Esophagus muscularis mucosa (tissue), 4 donors: ENCODE results near the gene TDRD5. TPM values are rescaled to one million over a fixed set of nuclear protein-coding genes. Genes with fewer than 3 reads are reported as not detected.

Source experiments
- DNase-seq: peaks from one replicate; pipeline ENCODE4 v3.0.0-alpha.2; 2017; ENCODE audit errors: extremely low spot score
- H3K27ac ChIP-seq, 4 donors: fragments of 200-600 bp; sonication (generic); replicated peaks in 1 of 4; 1 replicate in 3 of 4; 2 replicates in 1 of 4; pipeline ENCODE4 v1.5.1; 2016 to 2019; ENCODE audit warnings: mild to moderate bottlenecking in 1 of 4
- H3K27me3 ChIP-seq, 4 donors: fragments of 200-600 bp; sonication (generic); one replicate each; pipeline versions ENCODE4 v1.5.1 to v1.6.0; 2016 to 2019
- H3K36me3 ChIP-seq, 4 donors: fragments of 200-600 bp; sonication (generic); one replicate each; pipeline ENCODE4 v1.5.1; 2016 to 2019
- H3K4me1 ChIP-seq, 4 donors: fragments of 200-600 bp; sonication (generic); one replicate each; pipeline ENCODE4 v1.5.1; 2016 to 2019
- H3K4me3 ChIP-seq, 4 donors: fragments of 200-600 bp; sonication (generic); 1 replicate in 2 of 4; 2 replicates in 2 of 4; pipeline ENCODE4 v1.5.1; 2016 to 2019; ENCODE audit warnings: mild to moderate bottlenecking in 4 of 4, moderate library complexity in 1 of 4
- H3K9me3 ChIP-seq, 4 donors: fragments of 200-600 bp; sonication (generic); 1 replicate in 3 of 4; 2 replicates in 1 of 4; pipeline ENCODE4 v1.5.1; 2016 to 2019
- EP300 ChIP-seq: sonication (generic); formaldehyde crosslinking; IDR thresholded peaks from one replicate; pipeline ENCODE4 v1.6.1; 2017; ENCODE audit warnings: antibody characterized with exemption
- POLR2A ChIP-seq: fragments of 450-650 bp; IDR thresholded peaks from one replicate; pipeline ENCODE4 v1.6.1; 2017; ENCODE audit warnings: antibody characterized with exemption, moderate library complexity, mild to moderate bottlenecking, low read depth
- POLR2AphosphoS5 ChIP-seq, 2 donors: sonication (generic); formaldehyde crosslinking; IDR thresholded peaks; one replicate each; pipeline ENCODE4 v1.6.1; 2017; ENCODE audit warnings: antibody characterized with exemption in 2 of 2
- WGBS: methylation state at CpG from one replicate; pipeline ENCODE4 v1.1.5; 2018; 5-methylcytosine and 5-hydroxymethylcytosine counted together
- intact Hi-C: fragments of 100-400 bp; cut with DNase I; formaldehyde crosslinking; loops from one replicate; pipeline ENCODE4 v1.15.1; 2023
- total RNA-seq, 4 donors: library from RNA; depleted of rRNA; stranded (reverse); fragments of >200 nt; gene quantifications; one replicate each; pipeline versions ENCODE4 v1.1.0 to v1.2.1, GENCODE V29; 2016
- TF ChIP-seq, protein P1 (sequence below), 3 experiments: fragments of 200-600 bp in 2 of 3; fragments of 450-650 bp in 1 of 3; sonication (generic) in 2 of 3; IDR thresholded peaks; one replicate each; pipeline ENCODE4 v1.5.1; 2017 to 2019; ENCODE audit warnings: antibody characterized with exemption in 3 of 3, mild to moderate bottlenecking in 2 of 3, moderate library complexity in 1 of 3

Gene TDRD5, protein sequence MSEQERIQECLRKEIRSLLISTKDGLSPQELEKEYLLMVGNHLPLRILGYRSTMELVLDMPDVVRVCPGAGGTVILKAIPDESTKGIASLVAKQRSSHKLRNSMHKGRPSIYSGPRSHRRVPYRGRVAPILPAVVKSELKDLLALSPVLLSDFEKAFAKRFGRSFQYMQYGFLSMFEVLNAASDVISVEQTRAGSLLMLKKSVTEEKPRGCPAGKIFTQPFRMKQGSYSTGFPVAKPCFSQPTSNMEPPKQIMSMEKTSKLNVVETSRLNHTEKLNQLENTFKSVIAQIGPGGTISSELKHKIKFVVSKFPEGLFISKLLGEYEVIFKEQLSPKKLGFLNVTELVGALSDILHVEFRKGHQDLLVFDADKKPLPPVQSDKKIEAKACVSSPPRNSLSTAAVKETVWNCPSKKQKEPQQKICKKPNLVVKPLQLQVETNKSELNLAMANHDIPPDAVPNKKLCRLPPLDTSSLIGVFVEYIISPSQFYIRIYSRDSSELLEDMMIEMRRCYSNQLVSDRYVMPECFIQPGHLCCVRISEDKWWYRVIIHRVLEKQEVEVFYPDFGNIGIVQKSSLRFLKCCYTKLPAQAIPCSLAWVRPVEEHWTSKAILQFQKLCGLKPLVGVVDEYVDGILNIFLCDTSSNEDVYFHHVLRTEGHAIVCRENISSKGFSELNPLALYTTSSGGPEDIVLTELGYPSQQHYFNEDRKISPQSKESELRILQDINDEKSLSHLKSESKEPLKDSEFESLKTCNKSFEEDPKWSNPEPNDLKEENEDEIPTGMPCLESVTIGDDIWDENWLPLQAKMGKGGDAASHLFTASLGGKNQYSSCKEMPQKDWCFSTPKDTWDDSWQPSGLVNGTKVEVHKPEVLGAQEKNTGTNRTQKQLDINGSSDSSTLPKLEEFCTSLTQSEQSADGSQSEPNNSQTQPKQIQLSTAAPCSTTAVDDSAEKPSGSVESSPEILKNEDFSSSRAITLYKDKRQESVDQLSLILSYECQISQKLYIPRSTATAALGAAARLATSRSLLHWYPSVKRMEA
- total RNA-seq: under 1 TPM in 2 of 4 donors, not detected in 2; 0.06 to 0.17 TPM

DNA sequence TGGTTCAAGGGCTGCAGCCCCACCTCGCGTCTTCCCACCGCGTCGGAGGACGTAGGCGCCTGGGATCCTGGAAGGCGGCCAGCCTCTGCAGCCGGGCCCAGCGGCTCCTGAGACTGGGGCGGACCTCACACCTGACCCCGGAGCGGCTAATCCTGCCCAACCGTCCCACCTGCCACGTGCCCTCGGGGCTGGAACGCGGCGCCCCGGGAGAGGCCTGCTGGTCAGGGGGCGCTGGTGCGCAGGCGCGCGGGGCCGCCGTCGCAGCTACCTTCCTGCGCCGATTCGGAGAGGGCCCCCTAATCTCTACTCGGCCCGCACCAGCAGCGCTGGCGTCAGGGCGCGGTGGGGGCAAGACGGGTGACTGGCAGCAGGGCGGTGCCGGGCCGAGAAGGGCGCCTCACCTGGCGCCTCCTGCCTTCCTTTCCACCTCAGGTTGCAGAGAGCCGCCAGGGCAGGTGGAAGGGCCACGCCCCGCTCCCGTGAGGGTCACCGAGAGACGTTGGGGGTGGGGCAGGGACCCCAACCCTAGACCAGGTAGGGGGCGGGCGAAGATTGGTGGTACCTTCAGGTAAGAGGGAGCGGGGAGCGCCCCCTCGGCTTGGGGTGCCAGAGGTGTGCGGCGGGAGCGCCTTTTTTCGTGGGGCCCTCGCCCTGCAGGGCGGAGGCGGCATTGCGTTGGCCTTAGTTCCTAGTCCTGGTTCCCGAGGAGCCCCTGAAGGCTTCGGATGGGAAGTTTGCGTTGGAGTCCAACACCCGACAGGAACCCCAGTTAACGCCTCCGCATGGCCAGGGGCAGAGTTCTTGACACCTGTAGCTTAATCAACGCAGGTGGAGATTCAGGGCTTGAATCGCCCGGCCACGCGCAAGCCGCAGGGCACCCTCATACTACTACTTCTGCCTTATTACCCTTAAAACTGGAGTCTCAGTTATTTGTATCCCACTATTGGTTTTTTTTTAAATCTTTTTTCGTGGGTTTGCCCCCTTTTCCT lies at the start of gene TDRD5:
TSS of gene TDRD5 (plus strand) at position 241 of the 989 bp plus-strand sequence. CDS start 784 bp downstream, outside the sequence.
- Histone ChIP-seq H3K9me3 (no peaks in the 10 kb centered on the region), H3K27me3 (peaks cover 0 to 40% (median 14%) of the 10 kb centered on the region in 4 donors), H3K27ac (no peak within 1 kb of the TSS), H3K4me3 (peak within 1 kb of the TSS; percentile 22 to 36 (median 30)), H3K36me3 (no peaks in the 10 kb centered on the region), H3K4me1 (peaks cover 4 to 10% (median 8%) of the 10 kb centered on the region in 4 donors)
- WGBS: 17% methylated on average over 38 of the region's 75 CpGs
- TF ChIP-seq POLR2AphosphoS5 (IDR thresholded peaks at IDR 0.05) (no peak), POLR2A (no peak), EP300 (no peak)
- TF ChIP-seq, protein P1, sequence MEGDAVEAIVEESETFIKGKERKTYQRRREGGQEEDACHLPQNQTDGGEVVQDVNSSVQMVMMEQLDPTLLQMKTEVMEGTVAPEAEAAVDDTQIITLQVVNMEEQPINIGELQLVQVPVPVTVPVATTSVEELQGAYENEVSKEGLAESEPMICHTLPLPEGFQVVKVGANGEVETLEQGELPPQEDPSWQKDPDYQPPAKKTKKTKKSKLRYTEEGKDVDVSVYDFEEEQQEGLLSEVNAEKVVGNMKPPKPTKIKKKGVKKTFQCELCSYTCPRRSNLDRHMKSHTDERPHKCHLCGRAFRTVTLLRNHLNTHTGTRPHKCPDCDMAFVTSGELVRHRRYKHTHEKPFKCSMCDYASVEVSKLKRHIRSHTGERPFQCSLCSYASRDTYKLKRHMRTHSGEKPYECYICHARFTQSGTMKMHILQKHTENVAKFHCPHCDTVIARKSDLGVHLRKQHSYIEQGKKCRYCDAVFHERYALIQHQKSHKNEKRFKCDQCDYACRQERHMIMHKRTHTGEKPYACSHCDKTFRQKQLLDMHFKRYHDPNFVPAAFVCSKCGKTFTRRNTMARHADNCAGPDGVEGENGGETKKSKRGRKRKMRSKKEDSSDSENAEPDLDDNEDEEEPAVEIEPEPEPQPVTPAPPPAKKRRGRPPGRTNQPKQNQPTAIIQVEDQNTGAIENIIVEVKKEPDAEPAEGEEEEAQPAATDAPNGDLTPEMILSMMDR (IDR thresholded peaks at IDR 0.05): no peak
- no peak for DNase-seq
- intact Hi-C loops: no loop called here

DNA sequence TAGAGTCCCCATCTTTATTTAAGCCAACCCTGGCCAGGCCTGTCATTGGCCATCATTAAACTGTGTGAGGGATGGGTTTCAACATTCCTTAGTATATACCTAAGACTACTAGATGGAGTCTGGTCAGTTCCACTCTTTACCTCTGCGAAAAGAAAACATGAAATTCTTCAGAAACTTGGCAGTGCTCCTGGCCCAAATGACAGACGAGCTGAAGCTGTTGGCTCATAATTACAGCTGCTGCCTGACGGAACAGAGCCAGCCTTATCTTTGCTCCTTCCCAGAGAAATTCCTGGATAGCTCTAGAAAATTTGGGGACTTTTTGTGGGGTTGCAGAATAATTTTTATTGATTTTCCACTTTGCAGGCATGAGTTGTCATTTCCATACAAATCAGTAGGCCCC lies 46.3 kb upstream of the TDRD5 start:
- no peak for DNase-seq
- intact Hi-C loops: no loop called here
- Histone ChIP-seq H3K27ac (no peak overlapping the region), H3K27me3 (peaks cover 0 to 9% (median 0%) of the 10 kb centered on the region in 4 donors), H3K4me1 (no peaks in the 10 kb centered on the region), H3K4me3 (no peak overlapping the region), H3K9me3 (no peaks in the 10 kb centered on the region), H3K36me3 (no peaks in the 10 kb centered on the region)
- 33% methylated on average over 3 of the region's 3 CpGs for WGBS
- TF ChIP-seq POLR2AphosphoS5 (IDR thresholded peaks at IDR 0.05): no peak

DNA sequence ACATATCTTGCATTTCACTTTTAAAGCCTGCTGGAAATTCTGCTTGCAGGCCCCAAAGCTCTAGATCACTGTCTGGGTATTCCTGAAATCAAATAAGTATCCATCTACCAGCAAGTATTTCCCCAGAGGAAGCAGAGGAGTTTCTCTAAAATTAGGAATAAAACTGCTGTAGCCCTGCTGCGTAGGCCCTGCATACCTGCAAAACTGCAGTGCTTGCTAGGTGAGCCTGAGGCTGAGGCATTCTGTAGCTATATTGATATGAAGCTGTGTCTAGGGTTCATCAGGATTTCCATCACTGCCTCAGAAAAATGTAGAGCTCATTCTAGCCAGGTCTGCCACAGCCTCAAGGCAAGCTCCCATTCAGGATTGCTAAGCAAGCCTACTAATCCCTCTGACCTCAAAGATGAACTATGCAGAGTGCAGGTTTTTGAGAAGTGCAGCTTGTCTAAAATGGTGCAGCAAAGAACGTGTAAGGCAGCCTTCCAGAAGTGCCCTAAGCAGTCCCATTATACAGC lies 44.6 kb upstream of the TDRD5 start:
- Histone ChIP-seq H3K4me3 (no peak overlapping the region), H3K36me3 (no peaks in the 10 kb centered on the region), H3K4me1 (no peaks in the 10 kb centered on the region), H3K9me3 (no peaks in the 10 kb centered on the region), H3K27ac (no peak overlapping the region), H3K27me3 (no peaks in the 10 kb centered on the region)
- TF ChIP-seq, protein P1 (IDR thresholded peaks at IDR 0.05): no peak
- TF ChIP-seq POLR2A: no peak
- TF ChIP-seq EP300: no peak
- no peak for TF ChIP-seq POLR2AphosphoS5 (IDR thresholded peaks at IDR 0.05)
- intact Hi-C loops: no loop called here
- DNase-seq: no peak
- WGBS: 64% methylated on average over 2 of the region's 2 CpGs

DNA sequence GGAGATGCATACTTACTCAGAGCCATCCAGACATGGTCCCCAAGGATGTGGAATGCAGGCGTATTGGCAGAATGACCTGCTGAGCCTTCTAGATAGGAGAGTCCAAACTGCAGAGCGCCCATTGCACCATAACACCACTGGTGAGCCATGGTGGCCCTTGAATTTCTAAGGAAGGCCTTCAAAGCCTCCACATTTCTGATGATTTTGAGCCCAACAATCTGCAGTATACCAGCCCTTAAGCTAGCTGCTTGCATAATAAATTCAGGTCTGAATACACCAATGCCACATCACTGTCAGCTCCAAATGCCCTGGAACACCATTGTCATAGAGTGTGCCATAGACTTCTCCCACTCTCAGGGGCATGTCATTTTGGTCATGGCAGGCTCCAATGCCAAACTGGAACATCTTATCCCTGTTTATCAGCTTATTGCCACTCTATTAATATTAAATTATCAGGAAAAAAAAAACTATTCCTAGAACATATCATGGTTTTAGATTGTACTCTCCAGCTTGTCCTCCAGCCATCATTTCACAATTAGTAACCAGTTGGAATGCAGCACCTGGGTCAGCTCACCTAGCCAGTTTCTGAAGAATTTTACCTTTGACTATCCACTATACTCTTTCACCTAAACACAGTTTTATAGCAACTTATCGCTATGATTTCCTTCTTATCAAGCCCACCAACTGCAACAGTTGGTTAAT lies 42.8 kb upstream of the TDRD5 start:
- no peak for TF ChIP-seq POLR2A
- Histone ChIP-seq H3K9me3 (no peaks in the 10 kb centered on the region), H3K4me1 (no peaks in the 10 kb centered on the region), H3K4me3 (no peak overlapping the region), H3K27ac (no peak overlapping the region), H3K36me3 (no peaks in the 10 kb centered on the region), H3K27me3 (no peaks in the 10 kb centered on the region)
- 87% methylated on average over 3 of the region's 3 CpGs for WGBS
- intact Hi-C loops: no loop called here
- no peak for DNase-seq
